Chondrocyte (in vitro differentiated cells): ENCODE results near the gene TBC1D5. TPM values are rescaled to one million over a fixed set of nuclear protein-coding genes. Genes with fewer than 3 reads are reported as not detected.
A peak's percentile ranks its signal among the peaks of the same experiment; 100 is the strongest.

ENCODE experiments used
- DNase-seq: peaks from one replicate; pipeline ENCODE4 v3.0.0; 2021; ENCODE audit warnings: mixed read lengths, low spot score
- H3K27ac Mint-ChIP-seq: one replicate; pipeline ENCODE4 v1.8.0; 2021; ENCODE audit warnings: mild to moderate bottlenecking, moderate library complexity, mixed read lengths; ENCODE audit not compliant: unreplicated experiment
- H3K27me3 Mint-ChIP-seq: 2 replicates; pipeline ENCODE4 v1.8.0; 2021; ENCODE audit warnings: low read depth, mixed read lengths
- H3K36me3 Mint-ChIP-seq: 2 replicates; pipeline ENCODE4 v1.8.0; 2021; ENCODE audit warnings: low read depth, mixed read lengths
- H3K4me1 Mint-ChIP-seq: 2 replicates; pipeline ENCODE4 v1.8.0; 2021; ENCODE audit warnings: low read depth, mild to moderate bottlenecking, mixed read lengths
- H3K4me3 Mint-ChIP-seq: one replicate; pipeline ENCODE4 v1.8.0; 2021; ENCODE audit warnings: mild to moderate bottlenecking, moderate library complexity, mixed read lengths; ENCODE audit not compliant: unreplicated experiment
- H3K9me3 Mint-ChIP-seq: 2 replicates; pipeline ENCODE4 v1.8.0; 2021; ENCODE audit warnings: low read depth, mixed read lengths
- total RNA-seq: library from RNA; stranded (reverse); gene quantifications from 3 replicates; pipeline ENCODE4 v1.2.1, GENCODE V29; 2021
- TF ChIP-seq, protein P1 (sequence below): fragments of 200-600 bp; sonication (generic); IDR thresholded peaks from 2 replicates; pipeline ENCODE4 v1.5.0; 2021; ENCODE audit warnings: antibody characterized with exemption, mild to moderate bottlenecking, moderate library complexity

Gene TBC1D5
- total RNA-seq, 1 donor from 2014 or later = 44.6 TPM

DNA sequence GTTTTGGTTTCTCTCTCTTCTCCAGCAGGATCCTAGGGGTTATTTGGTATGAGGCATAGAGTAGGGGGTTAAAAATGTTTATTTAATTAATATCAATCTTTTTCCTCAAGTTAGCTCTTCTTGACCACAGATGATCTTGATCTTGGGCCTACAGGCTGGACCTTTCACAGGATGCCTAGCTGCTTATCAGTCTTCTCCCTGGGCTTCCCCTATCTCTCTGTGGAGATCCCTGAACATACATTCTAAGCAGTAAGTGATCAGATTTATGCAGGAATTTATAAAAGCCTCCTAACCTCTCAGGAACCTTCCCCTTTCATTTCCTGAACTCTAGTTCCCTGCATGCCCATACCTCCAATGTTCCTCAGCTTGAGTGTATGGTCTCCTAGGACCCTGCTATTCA, 428.3 kb downstream of the TBC1D5 start:
- no peak for DNase-seq
- Mint-ChIP-seq H3K27ac (no peak overlapping the region), H3K4me3 (no peak overlapping the region), H3K36me3 (no peaks in the 10 kb centered on the region), H3K9me3 (no peaks in the 10 kb centered on the region), H3K4me1 (no peaks in the 10 kb centered on the region), H3K27me3 (no peaks in the 10 kb centered on the region)
- TF ChIP-seq, protein P1, sequence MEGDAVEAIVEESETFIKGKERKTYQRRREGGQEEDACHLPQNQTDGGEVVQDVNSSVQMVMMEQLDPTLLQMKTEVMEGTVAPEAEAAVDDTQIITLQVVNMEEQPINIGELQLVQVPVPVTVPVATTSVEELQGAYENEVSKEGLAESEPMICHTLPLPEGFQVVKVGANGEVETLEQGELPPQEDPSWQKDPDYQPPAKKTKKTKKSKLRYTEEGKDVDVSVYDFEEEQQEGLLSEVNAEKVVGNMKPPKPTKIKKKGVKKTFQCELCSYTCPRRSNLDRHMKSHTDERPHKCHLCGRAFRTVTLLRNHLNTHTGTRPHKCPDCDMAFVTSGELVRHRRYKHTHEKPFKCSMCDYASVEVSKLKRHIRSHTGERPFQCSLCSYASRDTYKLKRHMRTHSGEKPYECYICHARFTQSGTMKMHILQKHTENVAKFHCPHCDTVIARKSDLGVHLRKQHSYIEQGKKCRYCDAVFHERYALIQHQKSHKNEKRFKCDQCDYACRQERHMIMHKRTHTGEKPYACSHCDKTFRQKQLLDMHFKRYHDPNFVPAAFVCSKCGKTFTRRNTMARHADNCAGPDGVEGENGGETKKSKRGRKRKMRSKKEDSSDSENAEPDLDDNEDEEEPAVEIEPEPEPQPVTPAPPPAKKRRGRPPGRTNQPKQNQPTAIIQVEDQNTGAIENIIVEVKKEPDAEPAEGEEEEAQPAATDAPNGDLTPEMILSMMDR = no peak

DNA sequence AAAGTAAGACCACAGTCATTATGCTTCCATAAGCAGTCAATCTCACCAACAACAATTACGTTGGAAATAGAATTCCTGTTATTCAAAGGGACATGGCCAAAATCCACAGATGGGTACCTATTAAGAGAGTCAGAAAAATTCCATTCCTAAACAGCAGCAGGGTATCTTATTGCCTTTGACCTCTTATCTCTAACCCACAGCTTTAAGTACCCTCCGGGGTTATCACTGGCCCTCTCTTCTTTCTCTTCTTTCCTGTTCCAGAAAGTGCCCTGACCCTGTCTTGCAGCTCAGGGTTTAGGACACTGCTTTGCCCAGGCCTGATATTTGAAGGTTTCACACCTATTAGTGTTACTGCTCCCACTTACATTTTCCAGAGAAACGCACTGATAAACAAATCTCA, 428.7 kb downstream of the TBC1D5 start:
- Mint-ChIP-seq H3K36me3 (no peaks in the 10 kb centered on the region), H3K27ac (no peak overlapping the region), H3K9me3 (no peaks in the 10 kb centered on the region), H3K27me3 (no peaks in the 10 kb centered on the region), H3K4me3 (no peak overlapping the region), H3K4me1 (no peaks in the 10 kb centered on the region)
- TF ChIP-seq, protein P1 = no peak
- no peak for DNase-seq

DNA sequence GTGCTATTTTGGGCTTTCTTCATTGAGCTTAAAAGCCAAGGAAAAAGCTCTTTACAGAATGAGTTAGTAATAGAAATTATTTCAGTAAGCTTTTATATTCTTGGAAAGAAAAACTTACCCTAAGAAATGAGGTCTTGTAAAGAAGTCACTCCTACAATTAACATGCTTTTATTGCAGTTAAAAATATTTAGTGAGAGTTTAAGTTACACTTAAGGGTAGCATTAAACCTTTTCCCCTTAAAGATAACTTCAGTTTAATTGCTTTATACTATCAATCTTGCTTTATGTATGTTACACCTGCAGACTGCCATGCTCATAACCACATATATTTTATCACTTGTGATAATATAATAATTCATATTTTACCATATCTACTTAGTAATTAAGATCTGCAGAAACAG, 431.4 kb downstream of the TBC1D5 start:
- Mint-ChIP-seq H3K27me3 (no peaks in the 10 kb centered on the region), H3K4me1 (no peaks in the 10 kb centered on the region), H3K36me3 (no peaks in the 10 kb centered on the region), H3K4me3 (no peak overlapping the region), H3K9me3 (no peaks in the 10 kb centered on the region), H3K27ac (no peak overlapping the region)
- no peak for DNase-seq
- TF ChIP-seq, protein P1 = no peak

DNA sequence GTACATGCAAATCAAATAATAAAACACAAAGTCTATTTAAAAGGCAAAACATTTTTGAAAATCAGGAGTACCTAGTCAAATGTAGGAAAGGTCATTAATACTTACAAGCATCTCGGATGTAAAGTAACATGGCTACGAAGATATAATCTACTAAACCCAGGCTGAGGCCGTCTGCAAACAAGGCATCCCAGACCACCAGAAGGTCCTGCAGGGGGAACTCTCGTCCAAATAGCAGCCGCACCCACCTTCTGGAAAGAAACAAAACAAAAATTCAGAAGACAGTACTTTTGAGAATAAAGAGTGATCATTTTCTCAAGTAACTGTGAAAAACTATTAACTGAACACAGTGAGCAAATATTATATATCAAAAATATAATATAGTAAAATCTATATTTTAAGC, 434.5 kb downstream of the TBC1D5 start:
- H3K27me3 Mint-ChIP-seq = no peaks in the 10 kb centered on the region
- TF ChIP-seq, protein P1 = no peak

DNA sequence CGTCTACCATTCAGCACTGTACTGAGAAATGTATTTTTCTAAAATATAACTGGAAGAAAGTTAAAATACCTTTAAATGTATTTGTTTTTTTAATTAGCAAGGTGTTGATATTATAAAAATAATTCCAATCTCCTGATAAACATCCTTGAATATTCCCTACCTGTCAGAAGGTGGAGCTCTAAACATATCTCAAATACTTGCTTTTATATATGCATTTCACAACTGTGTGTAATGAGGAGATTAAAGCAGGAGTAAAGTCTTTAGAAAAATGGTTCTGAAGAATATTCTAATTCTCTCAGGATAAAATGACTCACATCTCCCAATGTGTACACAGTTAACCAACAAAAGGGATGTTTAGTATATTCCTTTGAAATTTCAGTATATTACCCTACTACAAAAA, 434.9 kb downstream of the TBC1D5 start:
- DNase-seq = no peak
- no peak overlapping the region for H3K27ac Mint-ChIP-seq
- H3K36me3 Mint-ChIP-seq = no peaks in the 10 kb centered on the region

More for the DNA sequence above, 434.5 kb downstream of the TBC1D5 start:
- Mint-ChIP-seq H3K4me1 (no peaks in the 10 kb centered on the region), H3K27ac (no peak overlapping the region), H3K4me3 (no peak overlapping the region), H3K9me3 (no peaks in the 10 kb centered on the region), H3K36me3 (no peaks in the 10 kb centered on the region)
- no peak for DNase-seq

More for the DNA sequence above, 434.9 kb downstream of the TBC1D5 start:
- no peak overlapping the region for H3K4me3 Mint-ChIP-seq
- H3K4me1 Mint-ChIP-seq = no peaks in the 10 kb centered on the region
- TF ChIP-seq, protein P1 = peak; percentile 49
- no peaks in the 10 kb centered on the region for H3K9me3 Mint-ChIP-seq
- H3K27me3 Mint-ChIP-seq = no peaks in the 10 kb centered on the region
